Superior temporal gyrus (tissue), 1 donor: ENCODE measurements around the gene SDC4.
A peak's percentile ranks its signal among the peaks of the same experiment; 100 is the strongest.

Experiments
- DNase-seq: peaks from one replicate; pipeline ENCODE4 v3.0.0-alpha.2; 2016; ENCODE audit errors: extremely low spot score

The SDC4 gene

DNA sequence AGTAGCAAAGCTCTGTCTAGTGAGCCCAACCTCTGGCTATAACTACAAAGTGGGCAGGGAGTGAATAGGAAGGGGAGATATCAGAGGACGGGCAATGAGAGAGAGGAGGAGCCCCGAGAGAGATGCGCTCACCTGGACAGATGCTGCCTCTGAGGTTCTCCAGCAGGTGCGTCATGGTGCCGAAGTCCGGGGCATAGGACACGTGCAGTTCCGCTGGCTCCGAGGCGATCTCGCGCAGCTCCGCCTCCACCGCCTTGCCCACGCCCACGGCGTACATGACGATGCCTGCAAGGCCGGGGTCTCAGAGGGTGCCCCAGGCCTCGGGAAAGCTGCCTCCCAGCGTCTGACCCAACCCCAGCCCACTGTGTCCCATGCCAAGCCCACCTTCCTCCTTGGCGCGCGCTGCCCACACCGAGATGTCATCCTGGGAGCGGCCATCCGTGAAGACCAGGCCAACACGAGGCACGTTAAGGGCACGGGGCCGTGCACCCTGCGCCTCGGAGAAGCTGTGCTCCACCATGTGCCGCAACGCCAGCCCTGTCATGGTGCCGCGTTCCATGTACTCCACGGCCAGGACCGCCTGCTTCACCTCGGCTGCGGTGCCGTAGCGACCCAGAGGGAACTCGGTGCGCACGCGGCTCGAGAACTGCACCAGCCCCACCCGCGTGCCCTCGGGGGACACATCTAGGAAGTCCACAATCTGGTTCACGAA, 50.3 kb downstream of the SDC4 start:
- no peak for DNase-seq

DNA sequence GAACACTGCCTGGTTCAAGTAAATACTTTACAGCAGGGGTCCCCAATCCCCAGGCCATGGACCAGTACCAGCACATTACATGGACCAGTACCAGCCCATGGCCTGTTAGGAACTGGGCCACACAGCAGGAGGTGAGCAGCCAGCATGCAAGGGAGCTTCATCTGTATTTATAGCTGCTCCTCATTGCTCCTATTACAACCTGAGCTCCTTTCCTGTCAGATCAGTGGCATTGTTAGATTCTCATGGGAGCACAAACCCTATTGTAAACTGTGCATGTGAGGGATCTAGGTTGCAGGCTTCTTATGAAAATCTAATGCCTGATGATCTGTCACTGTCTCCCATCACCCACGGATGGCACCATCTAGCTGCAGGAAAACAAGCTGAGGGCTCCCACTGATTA, 53.6 kb downstream of the SDC4 start:
- DNase-seq, result no peak

DNA sequence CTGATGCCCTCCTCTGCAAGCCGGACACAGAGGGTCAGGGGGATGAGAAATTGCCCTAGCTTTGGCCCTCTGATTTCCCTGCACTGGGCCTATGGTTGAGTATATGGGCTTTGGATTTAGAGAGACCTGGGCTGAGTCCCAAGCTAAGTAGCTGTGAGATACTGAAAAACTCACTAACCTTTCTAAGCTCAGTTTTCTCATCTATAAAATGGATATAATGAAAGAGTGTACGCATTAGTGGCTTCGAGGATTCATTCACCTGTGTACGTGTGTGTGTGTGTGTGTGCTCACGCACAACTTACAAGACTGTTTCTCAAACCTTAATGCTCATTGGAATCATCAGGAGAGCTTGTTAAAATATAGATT, 54.2 kb downstream of the SDC4 start:
- DNase-seq, result no peak

DNA sequence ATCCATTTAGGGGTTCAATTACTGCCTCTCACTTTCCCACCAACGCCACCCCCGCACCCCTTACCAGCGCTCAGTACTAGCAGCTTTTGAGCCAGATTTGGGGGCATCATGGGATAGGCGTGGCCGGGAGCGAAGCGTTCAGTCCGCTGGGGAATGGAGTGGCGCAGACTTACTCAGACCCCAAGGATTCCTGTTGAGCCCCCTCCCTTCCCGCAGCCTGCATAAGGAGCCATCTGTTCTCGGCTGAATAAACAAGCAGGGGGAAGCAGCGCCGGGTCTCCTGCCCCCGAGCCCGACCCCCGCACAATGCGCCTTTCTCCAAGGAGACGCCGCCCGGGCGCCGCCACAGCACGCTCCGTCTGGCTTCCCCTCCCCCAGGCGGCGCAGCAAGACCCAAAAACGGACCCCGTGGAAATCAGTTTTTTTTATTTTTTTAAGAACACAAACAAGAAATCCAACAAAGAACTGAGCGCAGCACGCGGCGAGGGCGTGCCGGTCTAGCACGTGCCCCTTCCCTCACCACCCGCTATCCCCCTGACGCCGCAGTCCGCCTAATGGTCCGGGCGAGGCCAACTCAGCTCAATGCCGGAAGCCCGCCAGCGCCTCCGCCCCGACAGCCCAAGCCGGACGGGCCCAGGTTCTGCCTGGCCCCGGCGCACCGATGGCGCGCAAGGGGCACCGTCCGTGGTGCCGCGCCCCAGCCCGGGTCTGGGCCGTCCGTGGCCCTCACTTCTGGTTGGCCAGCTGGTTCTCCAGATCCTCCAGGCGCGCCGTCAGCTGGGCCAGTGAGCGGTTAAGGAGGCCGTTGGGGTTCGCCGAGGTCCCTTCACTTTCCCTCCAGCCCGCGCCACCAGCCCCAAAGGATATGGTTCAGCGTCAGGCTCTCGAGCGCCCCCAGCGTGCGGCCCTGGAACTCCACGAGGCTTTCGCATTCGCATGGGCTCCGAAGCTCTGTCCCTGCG, 54.9 kb downstream of the SDC4 start:
- peak; percentile 81 for DNase-seq

DNA sequence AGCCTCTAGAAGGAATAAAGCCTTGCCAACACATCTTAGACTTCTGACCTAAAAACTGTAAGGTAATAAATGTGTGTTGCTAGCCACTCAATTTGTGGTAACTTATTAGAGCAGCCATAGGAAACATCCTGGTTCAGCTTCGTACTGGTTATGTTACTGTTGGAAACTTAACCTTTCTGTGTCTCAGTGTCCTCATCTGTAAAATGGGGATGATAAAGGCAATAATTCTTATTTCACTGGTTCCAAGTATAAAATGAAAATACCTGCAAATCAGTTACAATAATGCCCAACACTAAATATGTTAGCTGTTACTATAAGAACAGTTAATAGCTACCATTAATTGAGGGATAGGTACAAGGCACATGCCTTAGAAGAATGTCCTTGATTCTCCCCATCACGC, 55.9 kb downstream of the SDC4 start:
- no peak for DNase-seq

DNA sequence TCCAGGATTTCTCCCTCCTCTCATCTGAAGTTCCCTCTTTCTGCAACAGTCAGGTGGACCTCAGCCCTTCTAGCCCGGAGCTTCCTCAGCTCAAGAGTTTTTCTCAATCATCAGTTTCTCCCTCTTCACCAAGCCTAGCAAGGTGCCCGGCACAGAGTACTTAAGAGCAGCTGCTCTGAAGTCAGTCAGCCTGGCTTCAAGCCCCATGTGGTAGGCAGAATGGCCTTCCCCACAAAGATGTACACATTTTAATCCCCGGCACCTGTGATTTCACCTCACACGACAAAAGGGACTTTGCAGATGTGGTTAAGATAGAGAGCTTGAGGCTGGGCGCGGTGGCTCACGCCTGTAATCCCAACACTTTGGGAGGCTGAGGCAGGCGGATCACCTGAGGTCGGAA, 56.7 kb downstream of the SDC4 start:
- DNase-seq, result no peak

DNA sequence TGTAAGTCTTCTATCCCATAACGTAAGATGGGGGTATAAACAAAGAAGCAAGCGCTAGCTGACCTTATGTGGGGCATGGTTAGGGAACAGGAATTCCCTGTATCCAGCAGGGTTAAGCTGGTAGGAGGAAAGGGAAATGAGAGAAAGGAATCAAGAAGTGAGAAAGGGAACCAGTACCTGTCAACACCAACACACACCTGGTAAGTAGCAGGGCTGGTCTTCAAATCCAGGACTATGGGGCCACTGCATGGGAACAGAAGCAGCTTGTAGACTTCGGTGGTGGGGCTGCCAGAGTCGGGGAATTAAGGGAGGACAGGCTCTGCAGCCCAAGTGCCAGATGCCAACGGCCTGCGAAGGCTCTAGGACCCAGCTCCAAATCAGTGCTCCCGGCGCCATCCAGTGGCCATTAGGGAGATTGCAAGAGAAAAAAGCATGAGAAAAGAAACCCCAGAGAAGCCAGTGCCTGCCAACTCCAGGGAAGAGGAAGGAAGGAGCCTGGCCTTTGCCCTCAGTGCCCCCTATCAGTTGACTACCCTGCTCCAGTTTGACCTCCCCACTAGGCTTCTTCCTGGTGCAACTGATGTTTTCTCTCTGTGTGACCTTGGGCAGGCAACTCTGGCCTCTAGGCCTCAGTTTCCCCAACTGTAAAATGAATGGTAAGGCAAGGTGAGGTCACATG, 57.4 kb downstream of the SDC4 start:
- DNase-seq, result peak; percentile 89

DNA sequence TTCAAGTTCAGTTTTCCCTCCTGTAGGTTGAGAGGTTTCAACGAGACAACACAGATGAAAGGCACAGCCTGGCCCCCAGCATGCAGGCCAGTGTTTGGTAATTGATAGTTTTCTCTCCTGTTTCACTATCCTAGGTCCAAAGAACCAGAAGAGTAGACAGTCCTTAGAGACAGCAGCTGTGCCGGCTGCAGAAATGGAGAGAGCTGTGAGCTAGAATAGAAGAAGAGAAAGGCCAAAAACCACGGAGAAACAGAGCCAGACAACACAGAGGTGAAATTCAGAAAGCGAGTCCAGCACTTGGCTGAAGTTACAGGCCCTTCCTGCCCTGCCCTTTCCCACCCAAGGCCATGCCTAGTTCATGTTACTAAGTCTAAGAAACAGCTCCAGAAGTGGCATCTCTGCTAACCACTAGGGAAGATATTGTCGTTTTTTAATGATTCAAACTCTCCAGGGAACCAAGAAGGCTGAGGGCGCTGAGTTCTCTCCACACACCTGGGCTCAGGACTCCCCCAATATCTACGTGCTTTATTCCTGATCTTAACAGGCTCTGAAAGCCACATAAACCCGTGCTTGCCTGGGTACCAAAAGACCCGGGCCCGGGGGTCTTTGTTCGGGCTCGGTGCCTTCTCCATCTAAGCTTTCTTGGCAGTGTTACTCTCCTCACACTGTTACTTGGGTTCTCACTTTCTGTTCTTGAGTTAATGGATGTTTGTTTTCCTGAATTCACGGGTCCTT, 58.1 kb downstream of the SDC4 start:
- no peak for DNase-seq

DNA sequence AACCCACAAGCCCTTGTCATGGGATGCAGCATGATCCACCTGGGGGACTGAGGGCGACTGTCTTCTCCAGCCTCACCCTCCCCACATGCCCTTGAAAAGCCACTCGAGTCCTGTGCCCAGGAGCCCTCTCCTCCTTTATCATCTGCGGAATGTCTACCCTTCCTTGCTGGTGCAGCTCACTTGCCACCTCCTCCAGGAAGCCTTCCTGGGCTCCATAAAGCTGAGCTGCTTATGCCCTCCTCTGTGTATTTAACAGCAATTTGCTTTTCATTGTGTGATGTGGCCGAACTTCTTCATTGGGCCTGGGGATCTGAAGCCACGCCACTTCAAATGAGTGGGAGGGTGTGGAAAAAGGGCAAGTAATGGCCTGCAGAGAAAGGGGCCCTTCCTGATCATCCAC, 59.4 kb downstream of the SDC4 start:
- DNase-seq, result no peak

DNA sequence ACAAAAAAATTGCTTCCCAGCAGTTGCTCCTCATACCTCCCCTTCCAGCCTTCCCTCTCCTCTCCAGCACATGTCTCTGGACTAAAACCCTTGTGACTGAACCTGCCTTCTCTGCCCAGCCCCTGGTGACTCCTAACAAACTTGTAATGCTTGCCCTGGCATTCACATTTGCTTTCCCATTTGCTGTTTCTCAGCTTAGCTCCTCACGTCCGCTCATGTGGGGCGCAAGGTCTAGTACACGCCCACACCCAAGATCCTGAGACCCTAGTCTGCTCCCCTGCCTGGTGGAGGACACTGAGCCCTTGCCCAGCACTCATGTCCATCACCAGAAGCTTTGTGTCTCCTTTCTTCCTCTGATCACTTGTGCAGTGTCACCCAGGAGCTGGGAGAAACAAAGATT, 59.8 kb downstream of the SDC4 start:
- DNase-seq, result no peak

DNA sequence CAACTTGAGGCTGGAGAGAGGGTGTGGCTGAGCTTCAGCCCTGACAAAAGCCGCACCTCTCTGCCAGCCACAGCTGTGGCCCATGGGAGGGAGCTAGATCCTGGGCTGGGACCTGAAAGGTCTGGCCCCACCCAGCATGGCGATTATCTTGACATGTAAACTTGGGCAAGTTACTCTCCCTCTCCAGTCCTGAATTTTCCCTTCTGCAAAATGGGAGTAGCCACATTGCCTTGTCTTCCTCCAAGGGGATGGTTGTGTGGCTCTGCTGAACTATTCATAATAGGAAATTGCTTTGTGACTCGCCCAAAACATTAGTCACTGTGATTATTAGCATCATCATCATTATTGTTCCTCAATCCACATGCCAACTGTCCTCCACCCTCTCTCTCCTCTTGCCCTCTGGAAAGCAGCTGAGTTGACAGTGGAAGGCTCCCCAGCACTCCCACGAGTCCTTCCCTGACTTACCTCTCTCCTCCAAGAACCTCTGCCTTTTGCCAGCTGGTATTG, 64.6 kb downstream of the SDC4 start:
- DNase-seq, result no peak

DNA sequence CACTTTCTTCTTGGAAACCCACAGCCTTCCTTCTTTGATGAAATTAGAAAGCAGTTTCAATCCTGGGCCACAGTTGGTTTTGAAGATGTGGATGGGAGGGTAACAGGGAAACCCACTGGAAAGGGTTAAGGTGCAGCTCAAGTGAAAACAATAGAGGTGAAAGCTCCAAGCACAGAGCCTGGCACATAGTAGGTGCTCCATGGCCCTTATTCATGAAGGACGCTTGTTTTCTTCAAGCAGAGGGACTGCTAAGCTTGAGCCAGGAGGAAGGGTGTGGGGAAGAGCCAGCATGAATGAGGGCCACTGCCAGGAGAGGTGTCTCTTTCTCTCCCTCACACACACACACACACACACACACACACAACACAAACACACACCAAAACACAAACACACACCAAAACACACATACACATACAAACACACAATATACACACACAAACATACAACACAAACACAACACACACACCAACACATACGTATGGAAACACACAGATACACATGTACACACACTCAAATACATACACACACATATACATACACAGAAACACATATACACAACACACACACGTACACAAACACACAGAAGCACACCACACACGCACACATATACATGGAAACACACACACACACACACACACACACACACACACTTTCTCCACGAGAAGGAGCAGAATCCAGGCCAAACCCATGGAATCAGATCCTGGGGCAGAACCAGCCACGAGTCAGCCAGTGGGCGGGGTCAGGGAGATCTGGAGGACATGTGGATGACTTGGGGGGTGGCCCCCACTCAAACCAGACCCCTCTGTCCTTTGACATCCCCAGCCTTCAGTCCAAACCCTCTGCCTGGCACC, 65.3 kb downstream of the SDC4 start:
- DNase-seq, result no peak

DNA sequence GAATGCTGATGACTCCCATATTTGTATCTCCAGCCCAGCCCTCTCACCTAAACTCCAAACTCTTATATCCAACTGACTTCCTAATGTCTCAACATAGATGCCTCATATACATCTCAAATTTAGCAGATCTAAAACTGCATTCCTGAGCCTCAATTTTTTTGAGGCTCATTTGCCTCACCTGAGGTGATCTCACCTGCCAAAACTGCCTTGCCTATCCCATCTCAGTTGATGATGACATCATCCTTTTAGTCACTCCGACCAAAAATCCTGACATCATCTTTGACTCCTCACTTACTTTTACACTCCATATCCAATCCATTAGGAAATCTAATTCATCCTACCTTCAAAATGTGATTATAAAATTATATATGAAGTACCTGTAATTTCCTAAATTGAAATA, 68.2 kb downstream of the SDC4 start:
- no peak for DNase-seq

DNA sequence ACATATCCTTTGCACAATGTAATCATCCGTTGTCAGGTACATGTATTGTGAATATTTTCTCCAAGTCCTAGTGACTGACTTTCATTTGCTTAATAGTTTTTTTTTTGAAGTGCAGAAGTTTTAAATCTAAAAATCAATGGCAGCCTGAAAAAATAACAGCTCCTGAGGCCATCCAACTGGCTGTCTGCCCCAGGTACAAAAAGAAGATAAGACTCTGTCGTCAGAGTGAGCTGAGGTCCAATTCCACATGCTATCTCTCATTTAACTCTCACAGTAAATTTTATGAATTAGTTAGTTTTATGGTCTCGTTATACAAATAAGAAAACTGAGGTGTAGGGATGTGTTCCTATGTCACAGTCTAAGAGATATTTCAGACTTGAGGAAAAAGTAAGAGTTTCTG, 72.9 kb downstream of the SDC4 start:
- no peak for DNase-seq
